Chondrocyte (in vitro differentiated cells): ENCODE results near the gene CEP89. TPM values are rescaled to one million over a fixed set of nuclear protein-coding genes. Genes with fewer than 3 reads are reported as not detected.

Experiments
- DNase-seq: peaks from one replicate; pipeline ENCODE4 v3.0.0; 2021; ENCODE audit warnings: mixed read lengths, low spot score
- H3K27ac Mint-ChIP-seq: one replicate; pipeline ENCODE4 v1.8.0; 2021; ENCODE audit warnings: mild to moderate bottlenecking, moderate library complexity, mixed read lengths; ENCODE audit not compliant: unreplicated experiment
- H3K27me3 Mint-ChIP-seq: 2 replicates; pipeline ENCODE4 v1.8.0; 2021; ENCODE audit warnings: low read depth, mixed read lengths
- H3K36me3 Mint-ChIP-seq: 2 replicates; pipeline ENCODE4 v1.8.0; 2021; ENCODE audit warnings: low read depth, mixed read lengths
- H3K4me1 Mint-ChIP-seq: 2 replicates; pipeline ENCODE4 v1.8.0; 2021; ENCODE audit warnings: low read depth, mild to moderate bottlenecking, mixed read lengths
- H3K4me3 Mint-ChIP-seq: one replicate; pipeline ENCODE4 v1.8.0; 2021; ENCODE audit warnings: mild to moderate bottlenecking, moderate library complexity, mixed read lengths; ENCODE audit not compliant: unreplicated experiment
- H3K9me3 Mint-ChIP-seq: 2 replicates; pipeline ENCODE4 v1.8.0; 2021; ENCODE audit warnings: low read depth, mixed read lengths
- total RNA-seq: library from RNA; stranded (reverse); gene quantifications from 3 replicates; pipeline ENCODE4 v1.2.1, GENCODE V29; 2021
- TF ChIP-seq, protein P1 (sequence below): fragments of 200-600 bp; sonication (generic); IDR thresholded peaks from 2 replicates; pipeline ENCODE4 v1.5.0; 2021; ENCODE audit warnings: antibody characterized with exemption, mild to moderate bottlenecking, moderate library complexity

CEP89 gene
- total RNA-seq, 1 donor from 2014 or later: 29.8 TPM

DNA sequence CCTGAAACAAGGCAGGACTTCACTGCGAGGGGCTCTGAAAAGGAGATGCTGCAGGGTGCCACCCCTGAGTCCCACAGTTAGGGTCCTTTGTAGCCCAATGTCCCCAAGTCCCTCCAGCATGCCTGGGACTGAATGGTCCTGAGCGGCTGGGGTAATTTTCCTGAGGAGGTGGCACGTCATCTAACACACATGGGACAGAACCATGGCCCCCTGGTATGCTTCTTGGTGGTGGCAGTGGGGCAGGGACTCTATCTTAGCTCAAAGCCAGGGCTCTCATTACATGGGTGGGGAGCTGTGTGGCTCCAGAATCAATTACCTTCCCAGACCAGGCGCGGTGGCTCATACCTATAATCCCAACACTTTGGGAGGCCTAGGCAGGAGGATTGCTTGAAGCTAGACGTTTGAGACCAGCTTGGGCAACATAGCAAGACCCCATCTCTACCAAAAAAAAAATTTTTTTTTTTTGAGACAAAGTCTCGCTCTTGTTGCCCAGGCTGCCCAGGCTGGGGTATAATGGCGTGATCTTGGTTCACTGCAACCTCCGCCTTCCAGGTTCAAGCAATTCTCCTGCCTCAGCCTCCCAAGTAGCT, 94.3 kb downstream of the CEP89 start:
- TF ChIP-seq, protein P1, sequence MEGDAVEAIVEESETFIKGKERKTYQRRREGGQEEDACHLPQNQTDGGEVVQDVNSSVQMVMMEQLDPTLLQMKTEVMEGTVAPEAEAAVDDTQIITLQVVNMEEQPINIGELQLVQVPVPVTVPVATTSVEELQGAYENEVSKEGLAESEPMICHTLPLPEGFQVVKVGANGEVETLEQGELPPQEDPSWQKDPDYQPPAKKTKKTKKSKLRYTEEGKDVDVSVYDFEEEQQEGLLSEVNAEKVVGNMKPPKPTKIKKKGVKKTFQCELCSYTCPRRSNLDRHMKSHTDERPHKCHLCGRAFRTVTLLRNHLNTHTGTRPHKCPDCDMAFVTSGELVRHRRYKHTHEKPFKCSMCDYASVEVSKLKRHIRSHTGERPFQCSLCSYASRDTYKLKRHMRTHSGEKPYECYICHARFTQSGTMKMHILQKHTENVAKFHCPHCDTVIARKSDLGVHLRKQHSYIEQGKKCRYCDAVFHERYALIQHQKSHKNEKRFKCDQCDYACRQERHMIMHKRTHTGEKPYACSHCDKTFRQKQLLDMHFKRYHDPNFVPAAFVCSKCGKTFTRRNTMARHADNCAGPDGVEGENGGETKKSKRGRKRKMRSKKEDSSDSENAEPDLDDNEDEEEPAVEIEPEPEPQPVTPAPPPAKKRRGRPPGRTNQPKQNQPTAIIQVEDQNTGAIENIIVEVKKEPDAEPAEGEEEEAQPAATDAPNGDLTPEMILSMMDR: no peak
- DNase-seq: no peak

GRCh38 chr19:32876919-32877285, 94.9 kb downstream of the CEP89 start:
- no peak overlapping the region for H3K27ac Mint-ChIP-seq
- no peaks in the 10 kb centered on the region for H3K27me3 Mint-ChIP-seq
- H3K36me3 Mint-ChIP-seq: peaks cover 12% of the 10 kb centered on the region
- H3K4me1 Mint-ChIP-seq: no peaks in the 10 kb centered on the region
- no peak overlapping the region for H3K4me3 Mint-ChIP-seq
- TF ChIP-seq, protein P1: no peak
- H3K9me3 Mint-ChIP-seq: no peaks in the 10 kb centered on the region
- DNase-seq: no peak

More for the DNA sequence above, 94.3 kb downstream of the CEP89 start:
- H3K36me3 Mint-ChIP-seq: peaks cover 12% of the 10 kb centered on the region
- H3K27me3 Mint-ChIP-seq: no peaks in the 10 kb centered on the region
- H3K4me3 Mint-ChIP-seq: no peak overlapping the region
- no peak overlapping the region for H3K27ac Mint-ChIP-seq
- H3K9me3 Mint-ChIP-seq: no peaks in the 10 kb centered on the region
- H3K4me1 Mint-ChIP-seq: no peaks in the 10 kb centered on the region

DNA sequence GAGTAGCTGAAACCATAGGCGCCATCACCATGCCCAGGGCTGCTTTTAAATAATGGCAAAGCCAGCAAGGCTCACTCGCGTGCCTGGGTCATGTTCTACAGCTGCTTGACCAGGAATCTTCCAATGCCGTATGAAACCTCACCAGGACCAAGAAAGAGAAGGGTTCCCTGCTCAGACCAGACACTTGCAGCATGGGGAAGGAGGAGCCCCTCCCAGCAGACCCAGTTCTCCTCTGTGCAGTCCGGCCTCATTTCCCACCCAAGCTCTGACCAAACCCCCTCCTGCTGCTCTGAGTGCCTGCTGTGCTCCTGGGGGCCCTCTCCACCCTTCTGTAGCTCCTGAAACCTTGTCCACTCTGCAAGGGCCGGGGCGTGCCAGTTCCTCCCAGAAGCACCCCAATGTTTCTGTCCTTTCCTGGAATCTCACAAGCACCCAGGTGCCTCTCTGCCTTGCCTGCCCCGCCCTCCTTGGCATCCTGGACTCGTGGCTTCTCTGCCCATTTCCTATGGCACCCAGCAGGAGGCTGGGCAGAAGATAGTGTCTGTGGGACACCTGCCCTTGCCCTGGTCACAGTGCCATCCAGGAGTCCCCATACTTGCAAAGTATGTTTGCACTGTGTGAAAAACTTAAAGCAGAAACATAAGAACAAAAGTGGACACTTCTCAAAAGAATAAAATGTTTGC, 95.4 kb downstream of the CEP89 start:
- no peak for DNase-seq
- Mint-ChIP-seq H3K4me1 (no peaks in the 10 kb centered on the region), H3K27ac (no peak overlapping the region), H3K4me3 (no peak overlapping the region), H3K36me3 (peaks cover 12% of the 10 kb centered on the region), H3K27me3 (no peaks in the 10 kb centered on the region), H3K9me3 (no peaks in the 10 kb centered on the region)
- TF ChIP-seq, protein P1: no peak

DNA sequence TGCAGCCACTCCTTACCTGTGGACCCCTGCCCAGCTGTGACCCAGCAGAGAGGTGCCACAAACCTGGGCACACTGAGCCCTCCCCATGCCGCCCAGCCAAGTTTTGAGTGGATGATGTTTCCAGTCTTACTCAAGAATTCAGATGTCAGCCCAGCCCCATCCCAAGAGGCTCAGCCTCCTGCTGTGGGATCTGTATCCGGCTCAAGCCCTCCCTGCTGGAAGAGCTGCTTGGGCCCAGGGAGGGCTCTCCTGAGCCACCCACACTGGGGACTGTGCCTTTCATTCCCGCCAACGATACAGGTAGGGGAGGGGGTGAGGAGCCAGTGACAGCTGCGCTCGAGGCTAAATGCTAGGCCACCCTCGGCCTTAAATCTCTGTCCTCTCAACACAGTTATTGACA, 96.3 kb downstream of the CEP89 start:
- Mint-ChIP-seq H3K36me3 (peaks cover 10% of the 10 kb centered on the region), H3K9me3 (no peaks in the 10 kb centered on the region), H3K27me3 (no peaks in the 10 kb centered on the region), H3K4me3 (no peak overlapping the region), H3K4me1 (no peaks in the 10 kb centered on the region), H3K27ac (no peak overlapping the region)
- DNase-seq: no peak
- TF ChIP-seq, protein P1: no peak

DNA sequence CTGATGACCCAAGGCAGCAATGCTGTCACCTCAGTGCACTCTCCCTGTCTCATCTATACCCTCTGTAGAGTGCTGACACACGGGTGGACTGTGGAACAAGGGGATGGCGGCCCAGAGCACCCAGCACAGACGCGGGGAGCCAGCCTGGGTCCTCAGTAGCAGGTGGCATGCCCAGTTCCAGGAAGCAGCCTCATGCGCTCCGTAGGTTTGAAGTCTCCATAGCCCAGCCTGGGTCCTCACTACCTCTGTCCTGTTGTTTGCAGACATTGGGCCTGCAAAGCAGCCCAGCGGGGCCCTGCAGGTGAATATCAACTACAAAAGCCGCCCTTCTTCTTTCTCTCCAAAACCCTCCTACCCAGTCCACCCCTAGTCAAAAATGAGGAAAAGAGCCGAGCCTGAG, 97.2 kb downstream of the CEP89 start:
- peaks cover 7% of the 10 kb centered on the region for H3K36me3 Mint-ChIP-seq
- DNase-seq: no peak
- TF ChIP-seq, protein P1: no peak
- H3K27me3 Mint-ChIP-seq: no peaks in the 10 kb centered on the region
- no peaks in the 10 kb centered on the region for H3K4me1 Mint-ChIP-seq
- no peaks in the 10 kb centered on the region for H3K9me3 Mint-ChIP-seq
- H3K27ac Mint-ChIP-seq: no peak overlapping the region
- H3K4me3 Mint-ChIP-seq: no peak overlapping the region
